ENCODE data around the gene GALR2.

Gene GALR2

GRCh38 chr17:76080768-76081287 lies 6.2 kb downstream of the GALR2 start:
- DNase-seq, result no peak

DNA sequence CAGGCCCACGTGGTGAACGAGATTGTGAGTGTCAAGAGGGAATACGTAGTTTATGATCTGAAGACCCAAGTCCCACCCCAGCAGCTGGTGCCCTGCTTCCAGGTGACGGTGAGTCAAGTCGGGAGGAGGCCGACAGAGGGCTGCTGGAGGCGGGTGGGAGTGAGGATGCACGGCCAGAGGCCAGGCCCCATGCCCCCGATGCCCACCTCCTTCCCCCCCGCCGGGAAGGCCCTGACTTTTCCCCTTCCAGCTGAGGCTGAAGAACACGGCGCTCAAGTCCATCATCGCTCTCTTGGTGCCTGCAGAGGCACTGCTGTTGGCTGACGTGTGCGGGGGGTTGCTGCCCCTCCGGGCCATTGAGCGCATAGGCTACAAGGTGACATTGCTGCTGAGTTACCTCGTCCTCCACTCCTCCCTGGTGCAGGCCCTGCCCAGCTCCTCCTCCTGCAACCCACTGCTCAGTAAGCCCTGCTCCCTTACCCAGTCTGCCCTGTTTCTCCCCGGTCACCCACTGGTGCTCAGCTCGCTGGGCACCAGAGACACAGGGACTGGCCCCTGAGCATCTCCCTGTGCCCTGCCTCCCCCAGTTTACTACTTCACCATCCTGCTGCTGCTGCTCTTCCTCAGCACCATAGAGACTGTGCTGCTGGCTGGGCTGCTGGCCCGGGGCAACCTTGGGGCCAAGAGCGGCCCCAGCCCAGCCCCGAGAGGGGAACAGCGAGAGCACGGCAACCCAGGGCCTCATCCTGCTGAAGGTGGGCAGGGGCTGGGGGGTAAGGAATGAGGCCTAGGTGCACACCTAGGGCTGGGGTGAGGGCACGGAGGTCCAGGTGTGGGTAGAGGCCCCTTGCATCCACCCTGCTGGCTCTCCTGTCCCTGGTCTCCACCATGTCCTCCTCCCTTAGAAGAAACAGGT lies 7.0 kb downstream of the GALR2 start:
- no peak for DNase-seq

DNA sequence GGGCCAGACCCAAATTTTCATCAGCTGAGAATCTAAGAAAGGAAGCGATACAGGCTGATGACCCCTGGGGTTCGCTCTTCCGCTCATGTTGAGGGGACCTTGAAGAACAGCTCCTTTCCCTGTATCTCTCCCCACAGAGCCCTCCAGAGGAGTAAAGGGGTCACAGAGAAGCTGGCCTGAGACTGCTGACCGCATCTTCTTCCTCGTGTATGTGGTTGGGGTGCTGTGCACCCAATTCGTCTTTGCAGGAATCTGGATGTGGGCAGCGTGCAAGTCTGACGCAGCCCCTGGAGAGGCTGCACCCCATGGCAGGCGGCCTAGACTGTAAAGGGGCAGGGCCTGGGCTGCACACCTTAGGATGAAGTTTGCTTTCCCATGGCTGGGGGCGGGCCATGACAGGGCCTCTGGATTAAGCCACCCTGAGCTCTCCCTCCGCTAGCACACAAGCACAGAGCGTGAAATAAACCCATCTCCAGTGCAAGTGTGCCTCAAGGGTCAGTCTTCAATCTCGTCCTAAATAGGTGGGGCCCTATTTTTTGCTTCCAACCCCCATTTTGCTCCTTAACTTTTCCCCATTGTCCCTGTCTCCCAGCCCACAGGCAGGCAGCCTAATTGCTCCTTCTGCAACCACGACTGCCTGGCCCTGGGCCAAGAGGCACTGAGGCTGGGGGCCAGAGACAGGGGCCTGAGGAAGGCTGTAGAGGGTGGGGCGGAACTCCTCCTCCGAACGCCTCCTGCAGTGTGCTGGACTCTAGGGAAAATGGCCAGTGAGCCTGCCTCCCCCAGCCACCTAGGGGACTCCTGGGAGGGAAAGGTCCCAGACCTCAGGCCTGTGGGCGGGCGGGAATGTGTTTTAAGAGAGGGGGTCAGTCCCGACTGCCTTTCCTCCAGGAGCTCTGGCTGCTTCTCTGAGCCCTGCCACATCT lies 8.0 kb downstream of the GALR2 start:
- DNase-seq, result no peak

DNA sequence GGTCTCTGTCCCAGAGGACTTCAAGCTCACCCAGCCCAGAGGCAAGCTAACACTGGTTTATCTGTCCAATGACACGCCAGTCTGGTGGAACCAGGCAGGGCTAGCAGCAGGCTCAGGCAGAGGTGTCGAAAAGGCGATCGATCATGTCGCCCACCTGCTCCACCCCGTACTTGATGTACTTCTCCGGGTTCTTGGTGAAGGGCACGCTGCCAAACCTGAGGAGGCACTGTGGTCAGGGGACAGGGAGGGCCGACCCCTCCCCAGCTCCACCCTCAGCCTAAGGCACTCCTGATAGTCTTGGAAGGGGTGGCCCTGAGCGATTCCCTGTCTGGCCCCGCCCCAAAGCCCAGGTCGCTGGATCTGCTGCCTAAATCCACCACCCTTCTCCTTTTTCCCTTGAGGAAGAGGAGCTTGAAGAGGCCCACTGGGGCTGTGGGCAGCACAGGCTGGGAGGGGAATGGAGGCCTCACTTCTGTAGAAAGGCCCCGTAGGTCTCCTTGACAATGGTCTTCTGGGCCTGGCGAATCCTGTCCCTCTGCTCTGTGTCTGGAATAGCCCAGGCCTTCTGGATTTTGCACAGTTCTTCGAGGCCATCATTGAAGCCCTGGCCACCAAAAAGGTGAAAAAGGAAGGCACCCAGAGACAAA lies 9.1 kb downstream of the GALR2 start:
- no peak for DNase-seq

- no peak for DNase-seq
Measured at GRCh38 chr17:76085066-76085730, 10.6 kb downstream of the GALR2 start.

DNA sequence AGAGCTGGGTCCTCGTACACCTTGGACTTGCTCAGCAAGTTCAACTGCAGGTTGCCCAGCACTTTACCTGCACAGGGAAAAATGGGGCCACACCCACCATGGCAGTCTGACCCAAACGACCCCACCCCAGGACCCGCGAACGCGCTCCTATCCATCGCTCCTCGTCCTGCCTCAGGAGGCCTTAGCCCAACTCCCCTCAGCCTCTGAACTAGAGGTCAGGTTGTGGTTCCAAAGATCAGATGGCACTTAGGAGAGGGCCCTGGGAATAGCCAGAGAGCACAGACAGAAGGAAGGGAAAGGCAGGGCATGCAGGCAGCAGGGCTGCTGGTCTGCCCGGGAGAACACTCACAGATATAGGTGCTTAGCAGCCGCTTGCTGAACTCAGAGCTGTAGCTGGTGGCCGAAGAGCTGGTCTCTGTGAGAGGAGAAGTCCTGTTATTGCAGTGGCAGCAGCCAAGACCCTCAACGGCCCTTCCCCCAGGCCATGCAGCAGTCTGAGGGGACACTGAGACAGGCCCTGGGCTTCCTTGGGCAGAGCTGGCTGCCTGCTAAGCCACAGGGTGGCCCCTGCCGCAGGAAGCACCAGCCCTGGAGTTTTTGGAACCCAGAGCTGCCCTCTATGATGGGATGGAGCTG lies 11.3 kb downstream of the GALR2 start:
- no peak for DNase-seq

DNA sequence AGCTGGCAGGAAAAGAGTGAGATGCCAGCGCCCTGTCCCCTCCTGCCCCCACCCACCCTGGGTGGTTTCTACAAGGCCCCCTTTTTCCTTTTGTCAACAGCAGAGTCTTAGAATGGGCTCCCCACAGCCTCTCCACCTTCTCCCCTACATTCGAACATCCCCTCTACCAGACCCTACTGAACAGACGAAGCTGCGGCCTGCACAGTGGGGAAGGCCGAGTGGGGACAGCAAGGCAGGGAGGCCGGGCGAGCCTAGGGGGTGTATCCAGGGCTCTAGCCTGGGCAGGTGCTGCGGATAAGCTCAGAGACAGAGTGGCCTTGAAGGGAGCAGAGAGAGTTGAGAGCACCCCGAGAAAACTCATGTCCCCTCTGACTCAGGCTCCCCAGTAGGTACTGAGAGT lies 11.8 kb downstream of the GALR2 start:
- DNase-seq, result no peak

GRCh38 chr17:76087531-76087930 lies 12.9 kb downstream of the GALR2 start:
- DNase-seq, result no peak

DNA sequence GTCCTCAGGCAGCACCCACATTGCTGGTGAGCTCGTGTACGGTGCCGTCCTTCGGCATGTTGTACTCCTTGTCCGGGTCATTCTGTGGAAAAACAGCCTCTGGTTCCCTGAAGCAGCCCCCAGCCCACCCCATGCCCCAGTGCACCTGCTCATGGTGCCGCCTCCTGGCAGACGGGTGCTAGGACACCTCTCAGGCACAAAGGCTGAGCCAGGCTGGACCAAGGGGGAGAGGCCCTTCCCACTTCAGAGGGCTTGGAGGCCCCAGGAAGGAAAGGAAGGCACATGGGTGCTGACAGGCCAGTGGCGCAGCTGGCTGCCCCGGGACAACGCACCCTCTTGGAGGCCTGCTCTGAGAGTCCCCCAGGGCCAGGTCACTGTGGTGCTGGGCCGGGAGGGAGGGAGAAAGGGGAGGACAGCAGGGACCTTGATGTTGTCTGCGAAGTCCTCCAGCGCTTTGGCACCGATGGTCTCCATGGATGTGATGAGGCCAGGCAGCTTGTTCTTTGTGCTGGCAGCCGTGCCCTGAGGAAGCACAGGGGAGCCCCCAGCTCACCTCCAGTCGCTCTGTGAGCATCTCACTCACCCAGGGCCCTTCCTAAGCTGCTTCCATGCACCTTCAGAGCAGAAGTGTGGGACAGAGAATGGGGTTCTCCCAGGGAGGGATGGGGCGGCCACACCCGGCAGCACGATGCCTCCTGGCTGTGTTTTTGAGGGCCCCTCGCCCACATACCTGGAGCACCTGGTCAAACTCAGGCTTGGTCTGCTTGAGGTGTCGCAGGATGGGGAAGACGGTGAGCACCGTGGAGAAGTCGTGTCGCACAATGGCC lies 13.7 kb downstream of the GALR2 start:
- no peak for DNase-seq

DNA sequence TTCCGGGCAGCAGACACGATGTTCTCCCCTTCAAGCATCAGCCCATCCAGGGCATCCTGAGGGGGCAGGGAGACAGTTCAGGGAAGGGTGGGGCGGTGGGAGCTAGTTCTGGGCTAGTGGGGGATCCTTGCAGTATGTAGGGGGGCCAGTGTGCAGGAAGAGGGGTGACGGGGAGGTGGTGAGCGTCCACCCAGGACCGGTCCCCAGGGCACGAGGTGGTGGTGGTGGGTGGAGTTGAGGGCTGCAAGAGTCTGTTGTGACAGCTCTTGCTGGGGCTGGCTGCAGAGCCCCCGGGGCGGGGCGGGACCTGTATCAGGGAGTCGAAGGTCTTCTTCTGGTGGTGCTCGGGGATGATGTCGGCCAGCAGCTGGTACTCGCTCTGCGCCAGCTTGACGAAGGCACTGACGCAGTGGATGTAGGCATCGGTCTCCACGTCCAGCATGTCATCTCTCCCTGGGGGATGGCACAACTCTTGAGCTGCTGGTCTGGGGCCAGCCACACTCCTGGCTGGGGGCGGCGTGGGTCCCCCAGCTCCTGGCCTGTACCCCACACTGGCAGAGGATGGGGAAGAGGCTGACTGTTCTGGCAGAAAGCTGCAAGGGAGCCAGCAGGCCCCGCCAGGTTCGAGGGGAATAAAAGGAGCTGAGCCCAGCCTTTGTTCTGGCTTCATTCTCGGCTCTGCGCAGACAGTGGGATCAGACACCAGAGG lies 14.4 kb downstream of the GALR2 start:
- DNase-seq, result no peak

DNA sequence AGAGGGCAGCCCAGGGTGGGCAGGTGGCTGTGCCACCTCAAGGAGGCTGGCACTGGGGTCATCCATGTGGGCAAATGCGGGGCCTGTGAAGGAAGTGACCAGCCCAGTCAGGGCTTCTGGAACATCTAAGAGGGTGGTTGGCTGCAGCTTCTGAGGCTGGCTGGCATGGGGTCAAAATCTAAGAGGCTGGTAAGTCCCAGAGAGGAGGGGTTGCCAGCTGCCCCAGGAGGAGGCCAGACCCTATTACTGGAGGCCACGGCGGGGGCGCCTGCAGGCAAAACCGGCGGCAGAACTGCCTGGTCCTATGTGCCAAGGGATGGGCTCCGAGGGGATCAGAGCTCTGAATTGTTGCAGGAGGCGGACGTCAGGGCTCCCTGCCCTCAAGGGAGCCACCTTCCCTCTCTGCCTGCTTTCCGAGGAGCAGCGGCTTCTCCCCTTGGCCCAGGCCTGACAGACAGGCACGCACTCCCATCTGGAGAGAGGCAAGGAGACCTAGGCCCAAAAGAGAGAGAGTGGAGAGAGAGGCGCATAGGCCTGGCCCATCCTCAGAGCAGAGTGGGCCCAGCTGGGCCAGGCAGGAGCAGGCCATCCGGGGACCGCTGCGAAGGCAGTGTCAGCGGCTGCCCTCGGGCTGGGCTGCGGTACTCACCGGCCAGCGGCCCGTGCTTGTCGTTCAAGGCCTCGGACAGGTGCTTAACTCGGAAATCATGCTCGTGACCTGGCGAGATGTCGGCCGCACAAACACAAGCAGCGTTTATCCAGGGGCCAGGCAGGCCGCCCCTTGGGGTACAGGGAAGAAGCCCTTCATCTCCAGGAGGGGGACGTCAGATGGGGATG lies 15.3 kb downstream of the GALR2 start:
- no peak for DNase-seq

DNA sequence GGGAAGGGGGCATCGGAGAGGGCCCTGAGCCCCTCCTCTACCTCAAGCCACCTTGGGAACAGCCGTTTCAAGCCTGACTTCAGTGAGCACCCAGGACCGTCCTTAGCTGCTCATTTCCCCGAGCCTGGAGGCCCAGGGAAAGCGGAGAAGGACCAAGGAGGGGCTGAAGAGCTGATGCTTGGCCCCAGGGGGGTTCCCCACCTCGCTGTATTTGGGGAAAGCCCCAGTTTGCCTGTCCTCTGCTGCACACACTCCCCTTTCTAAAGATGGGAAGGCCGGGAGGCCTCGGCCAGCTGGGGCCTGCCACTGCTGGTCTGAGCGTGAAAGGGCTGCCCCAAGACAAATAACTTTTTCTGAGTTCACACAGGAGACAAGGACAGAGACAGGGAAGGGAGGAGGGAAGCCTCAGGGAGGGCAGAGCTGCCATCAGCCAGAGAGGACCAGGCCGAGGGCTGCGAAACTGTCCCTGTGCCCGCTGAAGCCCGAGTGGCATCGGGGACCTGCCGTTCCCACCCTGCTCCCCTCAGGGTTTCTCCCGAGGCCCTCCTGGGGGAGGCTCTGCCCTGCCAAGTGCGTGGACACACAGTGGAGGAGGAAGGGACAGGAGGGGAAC lies 16.0 kb downstream of the GALR2 start:
- DNase-seq, result no peak

DNA sequence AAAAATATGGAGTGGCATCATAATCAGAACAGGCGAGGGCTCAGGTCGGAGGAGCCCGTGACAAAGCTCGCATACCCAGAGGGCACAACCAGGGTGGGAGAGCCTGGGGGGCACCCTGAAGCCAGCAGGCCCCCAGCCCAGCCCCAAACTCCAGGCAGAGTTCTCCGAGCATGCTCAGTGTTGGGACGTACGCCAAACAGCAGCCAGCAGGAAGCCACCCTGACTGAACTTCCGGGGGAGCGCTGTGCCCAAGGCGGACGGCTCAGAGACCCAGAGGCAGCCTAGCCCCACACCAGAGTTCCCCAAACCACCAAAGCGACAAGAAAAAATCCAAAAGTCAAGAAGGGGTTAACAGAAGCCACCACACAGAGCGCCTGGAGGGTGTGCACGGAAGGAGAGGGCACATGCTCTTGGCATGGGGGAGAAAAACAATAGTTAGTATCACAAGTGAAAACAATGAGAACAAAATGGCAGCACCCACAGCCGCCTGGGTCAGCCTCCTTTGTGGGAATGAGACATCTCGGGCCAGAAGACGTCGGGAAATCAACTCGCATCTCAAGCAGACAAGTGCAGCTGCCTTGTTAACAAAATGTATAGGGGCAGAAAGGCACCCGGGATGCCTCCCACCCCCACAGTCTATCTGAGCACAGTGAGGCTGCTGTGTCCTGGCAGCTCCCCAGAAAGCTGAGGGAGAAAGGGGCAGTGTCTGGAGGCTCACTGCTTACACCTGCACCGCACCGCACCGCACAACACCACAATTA lies 17.1 kb downstream of the GALR2 start:
- no peak for DNase-seq

DNA sequence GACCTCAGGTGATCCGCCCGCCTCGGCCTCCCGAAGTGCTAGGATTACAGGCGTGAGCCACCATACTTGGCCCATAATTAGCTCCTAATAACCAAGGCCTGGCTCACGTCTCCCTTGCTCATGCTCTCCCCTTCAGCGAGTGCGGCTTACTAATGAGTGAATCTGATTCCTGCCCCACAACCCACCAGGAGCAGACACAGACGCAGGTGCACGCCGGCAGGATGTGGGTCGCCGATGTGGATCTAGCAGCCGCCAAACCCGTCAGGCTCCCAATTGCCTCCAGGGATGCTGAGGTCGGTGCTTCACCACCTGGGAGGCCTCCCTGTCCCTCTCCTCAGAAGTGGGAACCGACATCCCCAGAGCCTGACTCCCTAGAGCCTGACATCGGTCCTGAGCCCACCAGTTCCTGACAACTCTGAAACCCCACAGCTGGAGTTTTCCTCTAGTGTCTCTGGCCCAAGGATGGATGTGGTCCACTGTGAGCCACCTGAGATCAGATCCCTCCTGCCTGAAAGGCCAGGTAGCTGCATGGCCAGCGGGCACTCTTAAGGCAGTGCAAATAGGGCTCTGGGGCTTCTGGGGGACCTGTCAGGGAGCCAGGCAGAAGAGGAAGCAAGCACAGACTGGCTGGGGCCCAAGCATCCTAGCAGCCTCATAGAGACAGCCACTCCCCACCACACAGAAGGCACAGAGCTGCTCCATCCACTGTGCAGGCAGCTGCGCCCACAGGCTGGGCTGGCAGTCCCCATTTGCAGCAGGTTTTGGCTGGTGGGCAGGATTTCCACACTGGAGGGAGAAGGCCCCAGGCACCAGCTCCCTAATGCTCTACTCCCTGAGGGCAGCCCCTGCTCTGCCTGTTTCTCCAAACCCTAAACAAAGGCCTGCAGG lies 18.2 kb downstream of the GALR2 start:
- DNase-seq, result no peak

DNA sequence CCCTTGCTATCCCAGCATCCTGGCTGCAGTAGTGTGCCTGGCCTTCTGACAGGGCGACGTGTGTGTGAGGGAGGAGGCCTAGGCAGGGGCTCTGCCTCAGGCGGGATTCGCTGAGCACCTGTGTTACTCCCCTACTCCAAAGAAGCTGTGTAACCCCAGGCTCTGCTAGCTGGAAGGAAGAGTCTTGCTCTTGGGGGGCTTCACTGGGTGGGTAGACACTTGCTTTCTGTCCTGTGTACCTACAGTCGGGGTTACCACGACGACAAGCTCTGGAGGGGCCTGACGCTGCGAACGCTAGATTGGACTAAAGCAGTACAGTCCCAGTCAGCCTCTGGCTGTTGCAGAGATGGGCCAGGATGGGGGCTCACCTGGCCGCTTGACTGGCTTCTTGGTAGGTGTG lies 19.5 kb downstream of the GALR2 start:
- no peak for DNase-seq

GRCh38 chr17:76095943-76096342 lies 21.4 kb downstream of the GALR2 start:
- no peak for DNase-seq

- DNase-seq, result no peak
Measured at GRCh38 chr17:76097716-76098295, 23.2 kb downstream of the GALR2 start.

Data from cortex of kidney (tissue), 1 donor.